ENCODE results near the gene CNTFR. TPM values are rescaled to one million over a fixed set of nuclear protein-coding genes. Genes with fewer than 3 reads are reported as not detected.
A peak's percentile ranks its signal among the peaks of the same experiment; 100 is the strongest.

The CNTFR gene
- total RNA-seq, 1 donor from 2014 or later: 7.8 TPM

DNA sequence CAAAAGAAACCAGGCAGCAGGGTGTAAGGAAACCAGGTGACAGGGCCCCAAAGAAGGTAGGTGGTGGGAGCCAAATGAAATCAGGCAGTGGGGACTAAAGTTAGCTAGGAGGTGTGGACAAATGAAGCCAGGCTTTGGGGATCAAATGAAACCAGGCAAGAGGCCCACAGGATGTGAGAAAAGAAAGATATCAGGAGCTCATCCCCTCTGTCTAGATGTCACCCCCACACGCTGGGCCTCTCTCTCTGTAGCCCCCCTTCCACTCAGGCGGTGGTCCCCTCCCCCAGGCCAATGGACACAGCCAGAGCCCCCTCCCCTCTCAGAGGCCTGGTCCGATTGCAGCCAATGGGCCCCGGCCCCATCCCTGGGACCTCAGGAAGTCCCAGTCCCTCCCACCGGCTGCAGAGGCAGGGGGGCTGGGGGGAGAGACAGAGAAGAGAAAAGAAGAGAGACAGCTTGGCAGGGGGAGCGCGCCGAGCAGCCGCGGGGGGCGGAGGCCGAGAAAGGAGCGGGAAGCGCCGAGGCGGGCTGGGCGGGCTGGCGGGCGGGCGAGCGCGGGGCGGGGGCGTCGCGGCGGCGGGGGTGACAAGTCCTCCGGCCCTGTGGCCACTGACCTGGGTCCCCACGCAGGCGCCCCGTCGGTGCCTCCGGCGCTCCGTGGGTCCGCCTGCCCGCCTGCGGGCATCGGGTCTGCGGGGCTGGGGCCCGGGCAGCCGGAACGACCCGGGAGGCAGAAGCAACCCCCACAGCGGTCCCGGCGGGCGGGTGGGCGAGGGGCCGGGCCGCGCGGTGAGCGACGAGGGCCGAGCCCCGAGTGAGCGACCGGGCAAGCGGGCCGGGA lies 11.9 kb downstream of the CNTFR start:
- DNase-seq: no peak
- intact Hi-C loops (cut with DNase I): no loop called here

DNA sequence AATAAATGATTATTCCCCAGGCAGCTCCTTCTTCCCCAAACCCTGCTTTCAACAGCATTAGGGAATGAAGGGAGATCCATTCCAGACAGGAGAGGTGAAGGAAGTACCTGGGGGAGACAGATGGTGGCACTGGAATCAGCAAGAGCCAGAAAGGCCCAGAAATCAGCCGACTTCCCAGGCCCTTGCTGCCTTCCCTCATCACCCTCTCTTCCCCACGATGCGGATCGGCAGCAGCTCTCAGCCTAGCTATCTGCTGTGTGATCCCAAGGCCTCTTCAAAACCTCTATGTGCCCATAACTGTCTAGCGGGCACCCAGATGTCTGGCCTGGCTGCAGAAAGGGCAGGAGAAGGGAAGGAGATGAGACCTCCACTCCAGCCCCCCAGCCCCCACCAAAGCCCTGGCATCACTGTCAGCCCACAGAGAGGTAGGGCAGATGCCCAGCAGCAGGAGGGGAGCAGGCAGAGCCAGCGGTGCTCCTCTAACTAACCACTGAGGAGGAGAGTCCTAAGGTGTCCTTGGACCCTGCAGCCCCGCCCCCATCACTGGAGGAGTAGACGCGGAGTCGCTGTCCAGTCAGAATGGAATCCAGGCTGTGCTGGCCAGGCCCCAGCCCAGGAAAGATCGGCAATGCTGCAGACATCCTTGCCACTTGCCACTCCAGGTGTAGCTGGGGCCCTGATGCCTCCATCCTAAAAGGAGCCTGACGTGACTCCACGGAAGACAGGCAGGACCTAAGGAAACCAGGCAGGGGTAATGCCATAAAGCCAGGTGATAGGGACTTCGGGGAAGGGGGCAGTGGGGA lies 12.7 kb downstream of the CNTFR start:
- intact Hi-C loops (cut with DNase I): no loop called here
- DNase-seq (no peak), ATAC-seq (ENCODE audit: poor library complexity) (no peak)

More for the DNA sequence above, 11.9 kb downstream of the CNTFR start:
- no peak for ATAC-seq (ENCODE audit: poor library complexity)

DNA sequence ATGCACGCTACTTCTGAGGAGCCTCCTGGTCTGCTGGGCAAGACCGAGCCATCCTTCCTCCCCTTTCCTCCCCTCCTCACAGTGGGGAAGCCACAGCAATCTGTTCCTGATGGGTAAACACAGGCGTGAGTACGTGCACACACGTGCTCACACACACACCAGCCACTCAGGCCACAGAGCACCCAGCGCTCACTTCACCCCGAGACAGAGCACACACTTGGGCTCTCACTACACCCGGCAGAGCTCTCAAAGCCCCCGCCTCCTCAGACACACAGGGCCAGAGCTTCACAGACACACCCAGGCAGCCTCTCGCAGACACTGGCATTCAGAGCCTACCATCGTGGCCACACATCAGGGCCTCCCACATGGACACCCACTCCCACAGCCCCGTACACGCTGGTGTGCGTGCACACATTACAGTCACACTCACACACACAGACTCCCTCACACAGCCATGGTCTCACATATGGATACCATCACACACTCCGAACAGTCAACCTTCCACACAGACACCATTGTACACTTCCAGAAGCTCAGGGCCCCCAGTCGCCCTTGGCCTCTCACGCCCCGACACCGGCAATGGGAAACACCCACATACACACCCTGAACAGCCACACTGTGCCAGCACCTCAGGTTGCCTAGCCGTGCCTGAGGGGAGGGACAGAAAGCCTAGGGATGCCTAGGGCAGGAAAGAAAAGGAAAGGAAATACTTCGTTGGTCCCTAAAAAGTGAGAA lies 13.5 kb downstream of the CNTFR start:
- ATAC-seq (ENCODE audit: poor library complexity): no peak
- intact Hi-C loops (cut with DNase I): no loop called here
- no peak for DNase-seq

DNA sequence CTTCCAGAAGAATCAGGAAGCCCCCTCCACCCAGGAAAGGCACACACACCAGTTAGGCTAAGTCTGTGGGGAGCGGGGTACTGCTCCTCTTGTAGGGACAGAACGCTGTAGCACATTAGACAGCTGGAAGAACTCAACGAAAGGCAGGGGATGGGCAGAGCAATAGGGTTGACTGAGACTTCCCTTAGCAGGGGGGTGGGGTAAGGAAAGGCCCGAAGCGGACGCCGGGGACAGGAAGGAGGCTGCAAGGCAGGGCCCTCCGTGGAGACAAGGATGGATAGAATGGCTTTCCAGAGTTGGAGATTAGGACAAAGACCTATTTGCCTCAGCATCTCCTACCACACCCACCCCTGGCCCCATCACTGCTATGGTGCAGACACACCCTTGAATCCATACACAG lies 14.3 kb downstream of the CNTFR start:
- no peak for ATAC-seq (ENCODE audit: poor library complexity)
- intact Hi-C loops (cut with DNase I): no loop called here

DNA sequence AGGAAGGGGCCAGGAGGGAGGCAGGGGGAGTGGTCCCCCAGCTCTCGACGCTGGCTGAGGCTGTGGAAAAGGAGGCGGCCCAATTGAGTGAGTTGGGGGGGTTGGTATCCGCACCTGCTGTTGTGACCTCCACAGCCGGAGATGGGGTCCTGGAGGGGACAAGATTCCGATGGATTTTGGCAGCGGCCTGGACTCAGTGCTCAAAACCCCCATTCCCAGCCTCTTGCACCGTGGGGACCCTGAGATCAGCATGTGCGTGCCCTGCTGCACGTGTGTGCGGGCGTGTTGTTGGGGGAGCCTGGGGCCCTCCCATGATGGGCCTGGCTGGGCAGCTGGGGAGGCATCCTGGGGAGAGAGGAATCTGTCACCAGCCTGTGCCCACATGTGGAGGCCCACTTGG lies 15.0 kb downstream of the CNTFR start:
- no peak for DNase-seq
- intact Hi-C loops (cut with DNase I): no loop called here

More for the DNA sequence above, 14.3 kb downstream of the CNTFR start:
- no peak for DNase-seq

DNA sequence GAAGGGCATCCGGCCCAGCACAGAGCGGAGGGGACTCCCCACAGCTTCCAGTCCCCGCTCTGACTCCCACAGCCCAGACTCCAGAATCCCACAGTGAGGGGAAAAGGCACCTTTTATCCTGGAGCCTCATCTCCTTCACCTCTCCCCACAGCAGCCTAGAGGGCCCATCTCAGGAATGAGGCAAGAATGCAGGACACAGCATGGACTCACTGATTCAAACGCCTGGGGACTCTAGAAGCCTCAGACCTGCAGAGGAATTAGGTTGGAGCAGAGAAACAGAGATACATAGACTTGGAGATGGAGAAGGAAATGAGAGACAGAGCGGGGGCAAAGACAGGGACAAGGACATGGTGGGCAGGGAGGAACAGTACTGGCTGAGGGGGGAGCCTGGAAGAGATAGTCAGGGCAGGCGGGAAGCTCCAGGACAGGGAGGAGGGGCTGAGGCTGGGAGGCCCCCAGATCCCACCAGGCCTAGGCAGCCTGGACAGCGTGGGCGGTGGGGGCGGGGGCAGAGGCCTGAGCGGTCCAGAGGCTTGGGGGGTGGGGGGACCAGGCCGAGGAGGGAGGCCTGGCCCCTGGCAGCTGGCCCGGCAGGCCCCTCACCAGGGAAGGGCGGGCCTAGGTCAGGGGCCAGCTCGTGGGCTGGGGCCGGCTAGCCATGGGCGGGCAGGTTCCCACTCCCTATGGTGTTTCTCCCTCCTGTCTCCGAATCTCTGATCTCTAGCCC lies 15.8 kb downstream of the CNTFR start:
- ATAC-seq (ENCODE audit: poor library complexity): no peak
- intact Hi-C loops (cut with DNase I): no loop called here

More for the DNA sequence above, 15.0 kb downstream of the CNTFR start:
- no peak for ATAC-seq (ENCODE audit: poor library complexity)

DNA sequence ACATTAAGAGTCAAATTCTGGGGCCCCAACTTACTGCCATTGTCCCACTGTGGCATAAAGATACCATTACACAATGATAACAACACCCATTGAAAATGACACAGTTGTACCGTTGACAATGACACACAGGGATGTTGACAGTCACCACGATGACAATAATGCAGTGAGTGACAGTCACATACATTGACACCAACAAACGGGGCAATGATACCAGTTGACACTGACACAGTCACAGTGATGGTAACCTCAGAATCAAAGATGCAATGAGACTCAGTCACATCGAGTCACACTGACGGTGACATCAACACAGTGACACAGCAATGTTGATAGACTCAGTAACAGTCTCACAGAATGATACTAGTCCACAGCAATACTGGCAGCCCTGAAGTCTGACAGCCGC lies 16.9 kb downstream of the CNTFR start:
- ATAC-seq (ENCODE audit: poor library complexity) (no peak), DNase-seq (no peak)
- intact Hi-C loops (cut with DNase I): no loop called here

More for the DNA sequence above, 15.8 kb downstream of the CNTFR start:
- DNase-seq: no peak

DNA sequence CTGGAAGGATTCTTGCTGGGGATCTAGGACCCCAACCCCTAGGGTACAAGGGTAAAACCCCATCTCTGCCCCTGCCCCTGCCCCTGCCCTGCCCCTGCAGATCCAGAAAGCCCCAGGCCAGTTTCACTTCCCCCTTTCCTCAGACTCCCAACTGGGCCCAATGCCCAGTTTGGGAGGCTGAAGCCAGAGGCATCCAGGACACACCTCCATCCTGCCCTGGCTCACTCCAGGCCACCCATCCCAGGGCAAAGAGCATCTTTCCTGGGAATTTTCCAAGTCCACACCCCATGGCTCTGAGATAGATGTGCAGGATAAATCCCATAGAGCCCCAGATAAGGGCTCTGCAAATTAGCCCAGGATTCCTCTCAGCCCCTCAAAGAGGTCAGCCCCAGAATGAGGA lies 17.4 kb downstream of the CNTFR start:
- no peak for ATAC-seq (ENCODE audit: poor library complexity)
- intact Hi-C loops (cut with DNase I): no loop called here
- no peak for DNase-seq

DNA sequence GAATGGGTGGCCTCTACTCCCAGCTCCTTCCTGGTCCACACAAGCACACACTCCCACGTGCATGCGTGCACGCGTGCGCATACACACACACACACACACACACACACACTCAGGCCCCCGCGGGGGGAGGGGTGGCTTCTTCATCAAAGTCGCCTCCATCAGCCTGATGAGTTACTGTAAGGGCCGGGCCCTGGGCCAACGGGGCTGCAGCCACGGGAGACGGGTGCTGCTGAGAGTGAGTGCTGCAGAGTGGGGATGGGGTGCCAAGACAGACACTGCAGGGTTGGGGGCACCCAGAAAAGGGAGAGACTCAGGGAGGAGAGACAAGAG lies 18.1 kb downstream of the CNTFR start:
- DNase-seq (no peak), ATAC-seq (ENCODE audit: poor library complexity) (no peak)
- intact Hi-C loops (cut with DNase I): no loop called here

DNA sequence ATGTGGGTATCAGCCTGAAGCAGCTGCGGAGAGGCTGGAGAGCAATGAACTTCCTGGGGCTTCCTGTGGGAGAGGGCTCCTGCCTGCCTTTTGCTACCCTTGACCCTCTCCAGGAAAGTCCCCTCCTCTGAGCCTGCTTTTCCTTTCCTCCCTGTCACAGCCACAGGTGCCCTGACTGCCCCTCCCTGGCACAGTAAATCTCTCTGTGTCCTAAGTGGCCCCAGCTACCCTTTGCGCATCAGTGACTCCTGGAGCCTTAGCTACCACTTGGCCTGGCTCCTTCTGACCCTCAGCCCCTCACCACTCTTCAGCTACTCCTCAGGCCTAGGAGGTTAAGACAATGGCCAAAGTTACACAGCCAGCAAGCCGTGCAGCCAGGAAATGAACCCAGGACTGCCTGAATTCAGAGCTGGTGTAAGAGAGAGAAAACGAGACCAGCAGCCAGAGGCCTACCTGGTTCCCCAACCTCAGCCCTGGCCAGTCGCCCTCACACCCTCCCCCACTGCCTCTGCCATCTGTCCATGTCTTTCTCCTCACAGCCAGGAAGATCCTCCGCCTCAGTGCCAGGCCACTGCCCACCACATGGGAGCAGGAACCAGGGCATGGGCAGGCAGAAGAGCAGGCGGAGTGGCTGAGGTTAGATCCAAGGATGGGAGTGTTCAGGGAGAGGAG lies 18.6 kb downstream of the CNTFR start:
- no peak for ATAC-seq (ENCODE audit: poor library complexity)
- intact Hi-C loops (cut with DNase I): no loop called here
- DNase-seq: no peak

DNA sequence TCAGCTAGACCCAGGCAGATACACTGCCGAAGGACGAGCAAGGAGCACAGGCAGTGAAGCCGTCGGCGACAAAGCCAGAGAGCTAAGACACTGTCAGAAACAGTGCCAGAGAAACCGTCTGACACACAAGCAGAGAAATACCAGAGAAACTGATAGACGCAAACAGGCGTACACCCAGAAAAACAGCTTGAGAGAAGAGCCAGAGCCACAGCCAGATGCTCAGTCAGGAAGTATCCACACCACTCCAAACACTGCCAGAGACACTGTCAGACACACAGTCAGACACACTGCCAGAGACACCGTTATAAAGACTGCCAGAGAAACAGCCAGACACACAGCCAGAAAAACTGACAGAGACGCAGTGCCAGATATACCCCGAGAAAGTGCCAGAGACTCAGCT lies 19.1 kb downstream of the CNTFR start:
- peak; percentile 38 for ATAC-seq (ENCODE audit: poor library complexity)
- intact Hi-C loops (cut with DNase I): no loop called here
- DNase-seq: no peak

DNA sequence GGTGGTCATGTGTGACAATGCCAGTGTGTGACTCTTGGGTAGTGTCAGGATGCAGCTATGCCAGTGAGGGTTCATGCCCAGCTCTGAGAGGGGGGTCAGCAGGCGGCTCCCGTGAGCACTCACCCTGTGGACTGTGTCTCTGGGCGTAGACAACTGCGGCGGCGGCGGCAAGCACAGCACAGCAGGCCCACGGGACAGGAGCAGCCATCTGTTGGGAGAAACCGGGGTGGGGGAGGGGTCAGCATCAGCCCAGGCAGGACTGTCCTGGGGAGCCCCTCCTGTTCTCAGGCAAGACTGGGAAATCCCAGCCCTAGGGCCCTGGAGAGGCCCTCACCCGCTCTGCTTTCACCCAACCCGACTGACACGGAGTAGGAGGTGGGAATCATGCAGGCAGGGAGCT lies 20.8 kb downstream of the CNTFR start:
- ATAC-seq (ENCODE audit: poor library complexity) (no peak), DNase-seq (peak; percentile 39)
- intact Hi-C loops (cut with DNase I): no loop called here

DNA sequence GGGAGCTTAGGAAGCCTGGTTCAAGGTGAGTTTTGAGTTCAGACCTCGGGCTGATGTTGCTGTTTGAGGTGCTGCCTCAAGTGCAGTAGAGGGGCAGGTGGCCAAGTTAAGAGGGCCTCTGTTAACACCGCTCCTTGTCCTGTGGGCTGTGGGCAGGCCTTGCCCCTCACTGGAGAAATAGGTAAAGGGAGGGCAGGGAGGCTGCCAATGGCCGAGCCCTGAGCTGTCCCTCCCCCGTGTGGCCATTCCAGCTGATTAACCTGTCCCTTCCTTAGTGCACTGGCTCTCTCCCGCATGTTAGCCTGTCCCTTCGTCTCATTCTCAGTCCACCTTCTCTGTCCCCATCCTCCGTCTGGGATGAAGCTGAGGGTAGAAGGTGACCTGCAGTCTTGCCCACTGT lies 21.4 kb downstream of the CNTFR start:
- ATAC-seq (ENCODE audit: poor library complexity): no peak
- intact Hi-C loops (cut with DNase I): no loop called here
- peak; percentile 27 for DNase-seq

DNA sequence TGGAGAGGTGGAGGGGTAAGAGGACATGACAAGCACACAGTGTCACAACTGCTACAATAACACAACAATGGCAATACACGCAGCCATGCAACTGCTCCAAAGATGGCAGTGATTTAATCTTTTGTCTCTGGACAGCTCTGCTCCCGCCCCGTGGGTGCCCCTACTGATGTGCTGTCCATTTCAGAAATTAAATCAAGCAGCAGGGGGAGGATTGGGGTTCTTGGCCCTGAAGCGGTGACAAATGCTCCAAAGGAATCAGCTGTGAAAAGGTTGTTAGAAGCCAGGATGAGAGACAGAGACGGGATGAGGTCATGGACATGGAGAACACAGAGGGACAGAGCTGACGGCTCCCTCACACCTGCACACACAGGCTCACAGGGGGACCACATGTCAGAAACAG lies 22.6 kb downstream of the CNTFR start:
- intact Hi-C loops (cut with DNase I): no loop called here
- ATAC-seq (ENCODE audit: poor library complexity) (no peak), DNase-seq (peak; percentile 14)

DNA sequence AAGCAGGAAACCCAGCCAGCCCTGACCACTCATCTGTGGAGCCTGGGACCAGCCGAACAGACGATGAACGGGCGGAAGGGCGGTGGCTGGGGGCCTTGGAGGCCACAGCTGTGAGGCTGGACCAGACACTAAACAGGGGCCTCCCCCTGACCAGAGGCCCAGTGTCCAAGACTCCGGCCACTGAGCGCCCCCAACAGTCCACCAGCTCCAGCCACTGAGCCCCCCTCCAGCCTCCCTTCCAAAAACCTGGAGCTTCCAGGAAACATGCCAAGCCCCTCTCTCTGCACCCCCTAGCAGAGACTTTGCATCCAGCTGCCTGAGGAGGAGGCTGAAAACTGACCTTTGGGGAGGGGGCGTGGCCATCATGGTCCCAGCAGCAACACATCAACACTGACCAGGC lies 23.2 kb downstream of the CNTFR start:
- ATAC-seq (ENCODE audit: poor library complexity) (no peak), DNase-seq (peak; percentile 14)
- intact Hi-C loops (cut with DNase I): no loop called here

DNA sequence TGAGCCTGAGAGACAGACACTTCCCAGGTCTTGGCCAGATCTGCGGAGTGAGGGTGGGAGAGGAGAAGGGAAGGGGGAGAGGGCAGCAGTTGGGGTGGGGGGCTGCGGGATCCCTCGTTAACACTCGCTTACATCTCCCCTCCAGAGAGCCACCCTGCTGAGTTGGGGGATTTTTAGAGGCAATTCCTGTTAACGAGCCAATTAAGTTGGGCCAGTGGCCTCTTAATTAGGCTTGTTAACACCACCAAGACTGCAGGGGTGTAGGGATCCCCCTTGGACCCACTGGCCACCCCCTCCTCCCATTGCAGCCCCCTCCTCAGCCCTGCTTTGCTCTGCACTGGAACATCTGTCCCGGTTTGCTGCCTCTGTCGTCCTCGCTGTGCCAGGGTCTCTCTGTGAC lies 23.7 kb downstream of the CNTFR start:
- ATAC-seq (ENCODE audit: poor library complexity): no peak
- DNase-seq: peak; percentile 3
- intact Hi-C loops (cut with DNase I): no loop called here

DNA sequence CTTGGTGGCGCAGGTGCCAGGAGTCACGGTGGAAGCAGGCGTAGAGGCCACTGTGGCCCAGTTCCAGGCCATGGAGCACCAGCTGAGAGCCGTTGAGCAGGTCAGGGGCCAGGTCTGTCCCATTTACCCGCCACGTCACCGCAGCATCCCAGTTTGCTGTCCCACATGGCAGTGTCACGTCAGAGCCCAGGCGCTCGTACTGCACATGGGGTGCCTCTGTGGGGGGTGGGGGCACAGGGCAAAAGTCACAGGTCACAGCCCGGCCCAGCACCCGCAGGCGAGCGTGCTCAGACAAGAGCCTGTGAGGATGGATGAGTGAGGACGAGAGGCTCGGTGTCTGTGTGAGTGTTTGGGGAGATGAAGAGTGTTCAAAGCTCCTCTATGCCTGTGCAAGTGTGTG lies 24.9 kb downstream of the CNTFR start:
- intact Hi-C loops (cut with DNase I): no loop called here
- ATAC-seq (ENCODE audit: poor library complexity) (no peak), DNase-seq (no peak)

DNA sequence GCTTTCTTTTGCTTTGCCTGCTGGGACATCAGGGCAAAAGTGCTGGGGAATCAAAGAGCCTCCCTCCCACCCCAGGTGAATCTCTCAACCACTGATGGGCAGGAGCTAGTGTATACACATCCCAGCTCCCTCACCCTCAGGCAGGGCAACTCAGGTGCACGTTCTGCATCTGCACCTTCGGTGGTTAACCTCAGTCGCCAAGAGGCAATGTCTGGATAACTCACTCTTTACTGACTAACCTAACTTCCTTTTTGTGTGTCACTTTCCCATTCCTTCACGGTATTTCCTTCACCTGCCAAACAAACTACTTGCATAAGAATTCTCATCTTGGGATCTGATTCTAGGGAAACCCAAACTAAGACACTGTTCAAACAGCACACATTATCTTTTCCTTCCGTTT lies 26.3 kb downstream of the CNTFR start:
- DNase-seq: no peak

More for the DNA sequence above, 26.3 kb downstream of the CNTFR start:
- ATAC-seq (ENCODE audit: poor library complexity): no peak
- intact Hi-C loops (cut with DNase I): no loop called here

Data from Right ventricle myocardium superior (tissue), 1 donor.